ENCODE data around the gene MRPS2.
A peak's percentile ranks its signal among the peaks of the same experiment; 100 is the strongest.

Gene MRPS2

GRCh38 chr9:135502168-135502872, 1.8 kb downstream of the MRPS2 start:
- DNase-seq (ENCODE audit: low read depth) = no peak
- TF ChIP-seq, protein P1, sequence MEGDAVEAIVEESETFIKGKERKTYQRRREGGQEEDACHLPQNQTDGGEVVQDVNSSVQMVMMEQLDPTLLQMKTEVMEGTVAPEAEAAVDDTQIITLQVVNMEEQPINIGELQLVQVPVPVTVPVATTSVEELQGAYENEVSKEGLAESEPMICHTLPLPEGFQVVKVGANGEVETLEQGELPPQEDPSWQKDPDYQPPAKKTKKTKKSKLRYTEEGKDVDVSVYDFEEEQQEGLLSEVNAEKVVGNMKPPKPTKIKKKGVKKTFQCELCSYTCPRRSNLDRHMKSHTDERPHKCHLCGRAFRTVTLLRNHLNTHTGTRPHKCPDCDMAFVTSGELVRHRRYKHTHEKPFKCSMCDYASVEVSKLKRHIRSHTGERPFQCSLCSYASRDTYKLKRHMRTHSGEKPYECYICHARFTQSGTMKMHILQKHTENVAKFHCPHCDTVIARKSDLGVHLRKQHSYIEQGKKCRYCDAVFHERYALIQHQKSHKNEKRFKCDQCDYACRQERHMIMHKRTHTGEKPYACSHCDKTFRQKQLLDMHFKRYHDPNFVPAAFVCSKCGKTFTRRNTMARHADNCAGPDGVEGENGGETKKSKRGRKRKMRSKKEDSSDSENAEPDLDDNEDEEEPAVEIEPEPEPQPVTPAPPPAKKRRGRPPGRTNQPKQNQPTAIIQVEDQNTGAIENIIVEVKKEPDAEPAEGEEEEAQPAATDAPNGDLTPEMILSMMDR (conservative IDR thresholded peaks at IDR 0.05; ENCODE audit: low read length) = no peak
- no peak overlapping the region for H3K4me3 ChIP-seq (ENCODE audit: low read length)

- TF ChIP-seq, protein P1 (conservative IDR thresholded peaks at IDR 0.05; ENCODE audit: low read length) = no peak
- no peak for DNase-seq (ENCODE audit: low read depth)
- no peak overlapping the region for H3K4me3 ChIP-seq (ENCODE audit: low read length)
These were observed 2.4 kb downstream of the MRPS2 start for GRCh38 chr9:135502873-135503321.

- TF ChIP-seq, protein P1 (conservative IDR thresholded peaks at IDR 0.05; ENCODE audit: low read length) = no peak
- no peak overlapping the region for H3K4me3 ChIP-seq (ENCODE audit: low read length)
- DNase-seq (ENCODE audit: low read depth) = no peak
These were observed 3.1 kb downstream of the MRPS2 start for GRCh38 chr9:135503371-135504261.

- no peak overlapping the region for H3K4me3 ChIP-seq (ENCODE audit: low read length)
- peak; percentile 67 for DNase-seq (ENCODE audit: low read depth)
- TF ChIP-seq, protein P1 (conservative IDR thresholded peaks at IDR 0.05; ENCODE audit: low read length) = peak; percentile 76
These were observed 4.1 kb downstream of the MRPS2 start for GRCh38 chr9:135504262-135505243.

DNA sequence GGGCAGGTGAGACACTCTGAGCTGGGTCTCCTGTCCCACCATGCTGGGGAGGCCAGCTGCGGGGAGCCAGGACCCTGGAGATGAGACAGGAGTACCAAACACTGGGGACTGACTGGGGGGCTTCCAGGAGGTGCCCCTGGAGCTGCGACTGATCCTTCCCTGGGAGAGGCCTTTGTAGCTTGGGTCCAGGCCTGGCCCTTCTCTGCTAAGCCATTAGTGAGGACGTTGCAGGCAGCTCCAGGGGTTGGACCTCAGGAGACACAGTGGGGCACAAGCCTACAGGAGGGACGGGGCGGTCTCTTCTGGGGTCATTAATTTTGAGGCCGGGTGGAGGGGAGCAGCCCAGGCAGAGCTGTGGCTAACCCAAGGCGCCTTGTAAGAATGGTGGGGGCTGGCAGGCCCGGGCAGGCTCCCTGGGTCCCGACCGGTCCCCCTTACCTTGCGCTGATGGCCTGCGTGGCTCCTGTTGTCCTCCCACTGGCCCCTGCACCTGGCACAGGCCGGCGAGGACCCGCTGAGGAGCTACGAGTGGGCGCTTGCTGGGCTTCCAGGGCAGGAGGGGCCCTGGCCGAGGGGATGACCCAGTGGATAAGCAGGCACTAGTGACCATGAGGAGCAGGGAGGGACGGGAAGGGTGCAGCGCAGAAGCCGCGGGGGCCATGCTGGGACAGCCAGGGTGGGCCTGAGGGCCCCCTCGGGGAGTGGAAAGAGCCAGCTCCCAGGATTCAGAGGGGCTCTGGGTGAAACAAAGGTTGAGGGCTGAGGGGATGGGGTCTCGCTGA, 5.1 kb downstream of the MRPS2 start:
- TF ChIP-seq, protein P1 (conservative IDR thresholded peaks at IDR 0.05; ENCODE audit: low read length) = no peak
- no peak for DNase-seq (ENCODE audit: low read depth)
- H3K4me3 ChIP-seq (ENCODE audit: low read length) = no peak overlapping the region

Data from AG10803 (cell line).